Activated CD4-positive, CD25-positive, alpha-beta regulatory T cell treated with anti-CD3 and anti-CD28 coated beads, Interleukin-2, amount 50 U/mL, for 24 hours (primary cell): ENCODE measurements around the gene PRRX2.
A peak's percentile ranks its signal among the peaks of the same experiment; 100 is the strongest.
"Not testable (repeated sequence)": the region's sequence is repeated elsewhere in the genome, so short reads cannot be mapped to it uniquely, and the experiment has no call there.

Experiments used
- ATAC-seq, 2 donors: fragments of 150-1000 bp; cut with Tn5 transposase; one replicate each; pipeline ENCODE4 v1.10.0; 2021; ENCODE audit warnings: mild to moderate bottlenecking in 1 of 2, moderate library complexity in 1 of 2

Gene PRRX2

GRCh38 chr9:129665389-129665775 is at the start of gene PRRX2:
Gene PRRX2 (plus strand): TSS chr9:129665647. CDS start chr9:129665868, 221 bp downstream.
- peak in 1 of 2 donors; percentile 58 for ATAC-seq

- peak in 1 of 2 donors; percentile 42 for ATAC-seq
Observed at GRCh38 chr9:129617167-129617566, 48.3 kb upstream of the PRRX2 start.

- no peak for ATAC-seq
Observed at GRCh38 chr9:129619787-129620668, 45.4 kb upstream of the PRRX2 start.

GRCh38 chr9:129620669-129621295 is 44.7 kb upstream of the PRRX2 start, which contains the start of gene C9orf50:
Gene C9orf50 (minus strand): TSS chr9:129621101. CDS start chr9:129620574, 527 bp downstream.
- no peak for ATAC-seq

GRCh38 chr9:129623331-129623730 is 42.1 kb upstream of the PRRX2 start:
- ATAC-seq = no peak

- ATAC-seq = no peak
Observed at GRCh38 chr9:129624168-129624759, 41.2 kb upstream of the PRRX2 start.

GRCh38 chr9:129624947-129625346 is 40.5 kb upstream of the PRRX2 start:
- ATAC-seq = peak; percentile 25 to 34

GRCh38 chr9:129626079-129626624 is 39.3 kb upstream of the PRRX2 start, which contains the start of gene NTMT1:
Gene NTMT1 (plus strand): TSS chr9:129626163. CDS start chr9:129632704, 6,541 bp downstream.
- ATAC-seq = peak; percentile 80 to 84

- ATAC-seq = peak; percentile 15 to 18
Observed at GRCh38 chr9:129626625-129627284, 38.7 kb upstream of the PRRX2 start.

GRCh38 chr9:129627556-129628440 is 37.6 kb upstream of the PRRX2 start:
- ATAC-seq = no peak

GRCh38 chr9:129628709-129629108 is 36.7 kb upstream of the PRRX2 start:
- ATAC-seq = no peak

GRCh38 chr9:129629251-129629820 is 36.1 kb upstream of the PRRX2 start:
- no peak for ATAC-seq

GRCh38 chr9:129630967-129631673 is 34.3 kb upstream of the PRRX2 start:
- ATAC-seq = peak in 1 of 2 donors; percentile 34

GRCh38 chr9:129631674-129632129 is 33.7 kb upstream of the PRRX2 start:
- ATAC-seq = no peak

- ATAC-seq = no peak
Observed at GRCh38 chr9:129632460-129632859, 33.0 kb upstream of the PRRX2 start.

- ATAC-seq = no peak
Observed at GRCh38 chr9:129633207-129633606, 32.2 kb upstream of the PRRX2 start.

- ATAC-seq = no peak
Observed at GRCh38 chr9:129633848-129634247, 31.6 kb upstream of the PRRX2 start.

GRCh38 chr9:129635099-129636065 is 30.1 kb upstream of the PRRX2 start:
- no peak for ATAC-seq

GRCh38 chr9:129636343-129636742 is 29.1 kb upstream of the PRRX2 start:
- ATAC-seq = not testable (repeated sequence)
